HG02840 (cell line): ENCODE results near the gene ASCL3.
"Not testable (repeated sequence)": the region's sequence is repeated elsewhere in the genome, so short reads cannot be mapped to it uniquely, and the experiment has no call there.

Experiments
- ATAC-seq: cut with Tn5 transposase; IDR thresholded peaks from one replicate; pipeline ENCODE4 v1.9.1; 2021; ENCODE audit warnings: mild to moderate bottlenecking, moderate library complexity, moderate number of reproducible peaks; ENCODE audit not compliant: unreplicated experiment, low FRiP score

The ASCL3 gene

DNA sequence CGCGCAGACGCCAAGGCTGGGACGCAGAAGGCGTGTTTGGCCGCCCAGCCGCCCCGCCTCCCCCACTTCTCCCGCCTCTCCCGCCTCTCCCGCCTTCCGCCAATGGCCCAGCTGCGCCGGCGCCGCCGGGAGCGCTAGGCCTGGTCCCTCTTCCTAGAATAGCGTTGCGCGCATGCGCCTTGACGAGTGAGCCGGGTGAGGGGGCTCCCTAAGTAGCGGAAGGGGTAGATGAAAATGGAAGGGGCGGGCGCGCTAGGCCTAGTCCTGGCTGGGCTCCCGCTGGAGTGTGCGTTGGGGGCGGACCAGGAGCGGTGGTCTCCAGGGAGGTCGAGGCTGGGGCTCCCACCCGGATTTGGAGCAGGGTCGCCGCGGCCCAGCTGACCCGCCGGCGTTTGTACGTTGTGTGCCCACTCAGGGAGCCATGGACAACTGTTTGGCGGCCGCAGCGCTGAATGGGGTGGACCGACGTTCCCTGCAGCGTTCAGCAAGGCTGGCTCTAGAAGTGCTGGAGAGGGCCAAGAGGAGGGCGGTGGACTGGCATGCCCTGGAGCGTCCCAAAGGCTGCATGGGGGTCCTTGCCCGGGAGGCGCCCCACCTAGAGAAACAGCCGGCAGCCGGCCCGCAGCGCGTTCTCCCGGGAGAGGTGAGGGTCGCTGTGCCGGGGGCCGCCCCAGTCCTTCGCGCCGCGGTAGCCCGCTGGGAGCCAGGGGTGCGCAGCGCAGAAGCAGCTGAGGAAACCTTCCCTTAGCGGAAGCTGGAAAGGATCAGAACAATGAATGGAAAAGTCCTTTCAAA, 31.6 kb downstream of the ASCL3 start, which contains the start of gene AKIP1:
Gene AKIP1 (plus strand): TSS at position 161 of the 795 bp plus-strand sequence. CDS start 261 bp downstream, at position 422.
- peak; percentile 83 for ATAC-seq

DNA sequence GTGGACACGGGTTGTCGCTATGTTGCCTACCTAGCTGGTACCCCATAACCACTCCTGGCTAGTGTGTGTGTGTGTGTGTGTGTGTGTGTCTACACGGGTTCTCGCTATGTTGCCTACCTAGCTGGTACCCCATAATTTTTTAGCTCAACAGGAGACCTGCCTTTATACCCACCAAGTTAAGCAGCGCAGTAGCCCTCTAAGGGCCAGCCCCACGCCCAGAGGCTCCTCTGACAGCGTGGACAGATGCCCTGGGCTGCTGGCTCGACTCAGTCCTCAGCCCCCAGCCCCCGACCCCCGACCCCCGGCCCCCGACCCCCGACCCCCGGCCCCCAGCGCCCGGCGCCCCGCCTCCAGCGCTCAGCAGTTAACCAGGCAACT, 32.2 kb downstream of the ASCL3 start:
- ATAC-seq = no peak

DNA sequence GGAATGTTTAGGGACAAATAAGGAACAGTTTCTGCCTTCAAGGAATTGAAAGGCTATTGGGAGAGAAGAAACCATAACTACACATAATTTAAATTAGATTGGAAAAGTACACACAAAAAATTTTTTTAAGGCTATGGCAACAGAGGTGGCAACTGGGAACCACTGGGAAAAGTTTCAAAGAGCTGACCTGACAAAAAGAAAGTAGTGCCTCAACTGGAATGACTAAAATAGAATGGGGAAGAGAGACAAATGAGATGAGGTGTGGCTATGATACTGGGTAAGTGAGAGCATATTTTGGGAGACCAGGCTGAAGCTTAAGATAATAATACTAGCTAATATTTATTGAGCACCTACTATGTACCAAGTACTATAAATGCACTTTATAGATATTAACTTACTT, 34.7 kb downstream of the ASCL3 start:
- ATAC-seq = no peak

DNA sequence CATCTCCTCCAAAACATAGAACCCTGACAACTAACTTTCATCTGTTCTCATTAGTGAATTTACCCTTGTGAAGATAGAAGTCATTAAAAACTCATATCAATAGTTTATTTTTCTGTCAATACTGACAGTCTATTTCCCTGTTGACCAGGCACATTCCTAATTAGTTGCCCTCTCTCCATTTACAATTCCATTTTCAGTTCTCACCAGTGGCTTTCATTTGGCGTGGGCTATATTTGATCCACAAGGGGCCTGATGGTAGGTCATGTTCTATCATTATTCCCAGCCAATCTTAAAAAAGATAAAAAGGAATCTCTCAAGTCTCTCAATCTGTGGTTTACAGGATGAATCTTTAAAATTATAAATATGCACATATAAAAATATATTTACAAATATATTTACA, 35.7 kb downstream of the ASCL3 start:
- ATAC-seq = no peak

DNA sequence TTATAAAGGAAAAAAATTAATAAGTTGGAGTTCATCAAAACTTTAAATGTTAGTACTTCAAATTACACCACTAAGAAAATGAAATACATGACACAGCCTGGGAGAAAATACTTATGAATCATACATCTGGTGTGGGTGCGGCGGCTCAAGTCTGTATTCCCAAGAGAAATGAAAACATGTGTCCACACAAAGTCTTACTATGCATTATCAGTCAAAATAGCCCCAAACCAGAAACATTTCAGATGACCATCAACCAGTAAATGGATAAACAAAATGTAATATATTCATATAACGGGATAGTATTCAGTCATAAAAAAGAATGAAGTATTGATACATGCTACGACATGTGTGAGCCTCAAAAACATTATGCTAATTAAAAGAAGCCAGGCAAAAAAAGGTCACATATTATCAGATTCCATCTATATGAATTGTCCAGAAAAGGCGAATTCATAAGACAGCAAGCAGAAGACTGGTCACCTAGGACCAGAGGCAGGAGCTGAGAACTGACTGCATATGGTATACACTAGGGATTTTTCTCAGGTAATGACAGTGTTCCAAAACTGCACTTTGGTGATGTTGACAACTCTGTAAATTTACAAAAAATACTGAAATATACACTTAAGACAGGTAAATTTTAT, 37.2 kb downstream of the ASCL3 start:
- ATAC-seq = no peak

DNA sequence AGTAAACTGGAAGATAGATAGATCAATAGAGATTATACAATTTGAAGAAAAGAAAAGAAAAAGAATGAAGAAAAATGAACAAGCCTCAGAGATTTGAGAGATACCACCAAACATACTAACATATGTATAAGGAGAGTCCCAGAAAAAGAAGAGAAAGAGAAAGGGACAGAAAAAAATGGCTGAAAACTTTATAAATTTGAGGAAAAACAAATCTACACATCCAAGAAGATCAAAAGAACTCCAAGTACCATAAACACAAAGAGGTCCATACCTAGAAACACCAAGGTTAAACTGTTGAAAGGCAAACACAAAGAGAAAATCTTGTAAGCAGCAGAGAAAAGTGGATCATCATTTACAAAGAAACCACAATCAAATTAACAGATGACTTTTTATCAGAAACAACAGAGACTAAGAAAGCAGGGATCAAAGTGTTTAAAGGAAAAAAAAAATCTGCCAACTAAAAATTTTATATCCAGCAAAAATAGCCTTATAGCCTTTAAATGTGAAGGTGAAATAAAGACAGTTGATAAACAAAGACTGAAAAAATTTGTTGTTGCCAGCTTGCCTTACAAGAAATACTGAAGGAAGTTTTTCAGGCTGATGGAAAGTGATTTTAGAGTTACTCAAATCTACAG, 43.6 kb downstream of the ASCL3 start:
- ATAC-seq = no peak

DNA sequence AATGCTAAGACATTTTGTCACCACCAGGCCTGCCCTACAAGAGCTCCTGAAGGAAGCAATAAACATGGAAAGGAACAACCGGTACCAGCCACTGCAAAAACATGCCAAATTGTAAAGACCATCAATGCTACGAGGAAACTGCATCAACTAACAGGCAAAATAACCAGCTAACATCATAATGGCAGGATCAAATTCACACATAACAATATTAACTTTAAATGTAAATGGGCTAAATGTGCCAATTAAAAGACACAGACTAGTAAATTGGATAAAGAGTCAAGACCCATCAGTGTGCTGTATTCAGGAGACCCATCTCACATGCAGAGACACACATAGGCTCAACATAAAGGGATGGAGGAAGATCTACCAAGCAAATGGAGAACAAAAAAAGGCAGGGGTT, 51.6 kb downstream of the ASCL3 start:
- not testable (repeated sequence) for ATAC-seq
